Measurements from ENCODE around the gene CIAPIN1. TPM values are rescaled to one million over a fixed set of nuclear protein-coding genes. Genes with fewer than 3 reads are reported as not detected.

The CIAPIN1 gene
- total and polyA plus RNA-seq, 2 of the 8 experiments (the other 6 are each of a cell fraction or from before 2014, with no cell fraction given) = 76.8 to 83.6 TPM

GRCh38 chr16:57430955-57431354 is 16.2 kb downstream of the CIAPIN1 start:
- no peak overlapping the region for H2BK12ac ChIP-seq (ENCODE audit: low read depth, low read length)
- 84% methylated on average over 5 of the region's 5 CpGs; no CpG with 5 or more reads in 1 of the 2 experiments for WGBS, 2 experiments (ENCODE audit: extremely low coverage in 1 of 2, insufficient coverage in 1 of 2, insufficient read length in 1 of 2, insufficient replicate concordance in 2 of 2, low coverage in 1 of 2, low lambda C conversion rate in 2 of 2, missing lambda C conversion rate in 1 of 2)
- H2AK5ac ChIP-seq (ENCODE audit: low read depth, low read length) = no peak overlapping the region
- no peak overlapping the region for H2BK120ac ChIP-seq (replicated peaks; ENCODE audit: low read depth, low read length)
- DNase-seq (ENCODE audit: low read depth in 1 of 2, low spot score in 2 of 2) (no peak), FAIRE-seq (no peak)
- H3K9ac ChIP-seq (replicated peaks in 1 of 4; ENCODE audit: extremely low read depth in 1 of 4, low read depth in 3 of 4, low read length in 3 of 4) = no peak overlapping the region
- H3K36me3 ChIP-seq (ENCODE audit: control insufficient read depth in 2 of 4, insufficient read depth in 4 of 4, low read length in 3 of 4) = peaks cover 20 to 66% (median 57%) of the 10 kb centered on the region in 4 experiments; a peak in 7 of 8 replicates
- H3K23ac ChIP-seq (ENCODE audit: insufficient read length) = no peak overlapping the region
- no peak overlapping the region for H3K4me3 ChIP-seq (ENCODE audit: extremely low read depth in 1 of 4, insufficient read depth in 2 of 4, low read depth in 3 of 4, low read length in 4 of 4)
- no peak overlapping the region for H4K91ac ChIP-seq (replicated peaks; ENCODE audit: insufficient read length, low read length)
- H2BK5ac ChIP-seq (ENCODE audit: low read depth, low read length) = no peak overlapping the region
- no peak overlapping the region for H3K4ac ChIP-seq (replicated peaks; ENCODE audit: insufficient read length, low read depth, low read length)
- ChIA-PET CTCF (ENCODE audit: partially characterized antibody) (interaction anchor here (0.6 to 4.4 kb wide), 6 partner anchors 8 to 136 kb away, joined by 3 to 34 read pairs (median 3); no protein-coding TSS in a partner anchor), POLR2A (ENCODE audit: partially characterized antibody) (interaction anchor here (0.6 kb wide), 1 partner anchor 233 kb away, joined by 3 read pairs; no protein-coding TSS in a partner anchor)
- no peaks in the 10 kb centered on the region for H3K4me1 ChIP-seq (replicated peaks in 1 of 4; ENCODE audit: control insufficient read depth in 3 of 4, insufficient read depth in 4 of 4, low read length in 3 of 4)
- no peak overlapping the region for H3K18ac ChIP-seq (ENCODE audit: extremely low read depth, low read length)
- H4K5ac ChIP-seq (ENCODE audit: insufficient read length, low read depth, low read length) = no peak overlapping the region
- no peak overlapping the region for H3K56ac ChIP-seq (replicated peaks; ENCODE audit: insufficient read length, low read depth, low read length)
- H2BK20ac ChIP-seq (ENCODE audit: low read length) = no peak overlapping the region
- H3K27ac ChIP-seq (ENCODE audit: low read depth, low read length) = no peak overlapping the region
- no peak overlapping the region for H3K4me2 ChIP-seq (ENCODE audit: insufficient read depth in 1 of 2, low read depth in 2 of 2, low read length in 2 of 2)
- H3K79me1 ChIP-seq (ENCODE audit: low read depth, low read length) = no peaks in the 10 kb centered on the region
- no peaks in the 10 kb centered on the region for H3K23me2 ChIP-seq (ENCODE audit: low read depth, low read length)
- no peaks in the 10 kb centered on the region for H3K79me2 ChIP-seq (ENCODE audit: control insufficient read depth in 1 of 2, insufficient read depth in 2 of 2, low read length in 2 of 2)
- no peak overlapping the region for H2AFZ ChIP-seq (ENCODE audit: low read length)
- no peaks in the 10 kb centered on the region for H4K20me1 ChIP-seq (replicated peaks in 1 of 2; ENCODE audit: control insufficient read depth in 1 of 2, insufficient read depth in 2 of 2, low read length in 2 of 2)
- H2BK15ac ChIP-seq (ENCODE audit: low read length) = no peak overlapping the region
- no peaks in the 10 kb centered on the region for H3K27me3 ChIP-seq (replicated peaks in 1 of 4; ENCODE audit: control insufficient read depth in 3 of 4, extremely low read depth in 1 of 4, insufficient read depth in 3 of 4, low read length in 3 of 4)
- H4K8ac ChIP-seq (ENCODE audit: extremely low read depth, insufficient read depth, low read length) = no peak overlapping the region
- H3K14ac ChIP-seq (ENCODE audit: insufficient read length) = no peak overlapping the region
- no peaks in the 10 kb centered on the region for H3K9me3 ChIP-seq (ENCODE audit: insufficient read depth in 2 of 2, low read depth in 1 of 2, low read length in 1 of 2)
- TF ChIP-seq POLR2A (IDR thresholded peaks at IDR 0.05; ENCODE audit: control extremely low read depth in 1 of 2, low read depth in 2 of 2, low read length in 2 of 2) = no peak
- TF ChIP-seq CHD2 (IDR thresholded peaks at IDR 0.05; ENCODE audit: low read length) = no peak
- no peak for TF ChIP-seq CBX8 (IDR thresholded peaks at IDR 0.05; ENCODE audit: borderline replicate concordance, low read depth, low read length)
- no peak for TF ChIP-seq RBBP5 (IDR thresholded peaks at IDR 0.05; ENCODE audit: borderline replicate concordance, low read depth, low read length)
- TF ChIP-seq EGR1 (IDR thresholded peaks at IDR 0.05; ENCODE audit: borderline replicate concordance, low read depth, low read length) = no peak
- TF ChIP-seq CBX5 (IDR thresholded peaks at IDR 0.05; ENCODE audit: low read depth, low read length) = no peak
- no peak for TF ChIP-seq EP300 (IDR thresholded peaks at IDR 0.05; ENCODE audit: borderline replicate concordance in 1 of 2, low read depth in 2 of 2, low read length in 2 of 2)
- no peak for TF ChIP-seq NRF1 (IDR thresholded peaks at IDR 0.05; ENCODE audit: low read depth, low read length)
- no peak for TF ChIP-seq SP4 (IDR thresholded peaks at IDR 0.05; ENCODE audit: low read length)
- TF ChIP-seq KDM1A (IDR thresholded peaks at IDR 0.05; ENCODE audit: borderline replicate concordance, low read length) = no peak
- no peak for TF ChIP-seq EZH2 (IDR thresholded peaks at IDR 0.05; ENCODE audit: low read depth, low read length, severe bottlenecking)
- no peak for TF ChIP-seq RNF2 (IDR thresholded peaks at IDR 0.05; ENCODE audit: borderline replicate concordance, low read depth, low read length, missing control alignments, poor library complexity, severe bottlenecking)
- TF ChIP-seq RXRA (IDR thresholded peaks at IDR 0.05; ENCODE audit: insufficient read depth, low read depth, low read length) = no peak
- TF ChIP-seq SUZ12 (IDR thresholded peaks at IDR 0.05; ENCODE audit: low read length) = no peak
- no peak for TF ChIP-seq ASH2L (IDR thresholded peaks at IDR 0.05; ENCODE audit: low read length)

Measured in H1 (cell line).